G401.6 (cell line): Measurements from ENCODE around the gene CA5A.

ENCODE experiments used
- FAIRE-seq: peaks from 2 replicates; lab custom pipeline; 2012; peaks lifted over from hg19 to GRCh38; lab: Jason Lieb, UNC

CA5A gene

DNA sequence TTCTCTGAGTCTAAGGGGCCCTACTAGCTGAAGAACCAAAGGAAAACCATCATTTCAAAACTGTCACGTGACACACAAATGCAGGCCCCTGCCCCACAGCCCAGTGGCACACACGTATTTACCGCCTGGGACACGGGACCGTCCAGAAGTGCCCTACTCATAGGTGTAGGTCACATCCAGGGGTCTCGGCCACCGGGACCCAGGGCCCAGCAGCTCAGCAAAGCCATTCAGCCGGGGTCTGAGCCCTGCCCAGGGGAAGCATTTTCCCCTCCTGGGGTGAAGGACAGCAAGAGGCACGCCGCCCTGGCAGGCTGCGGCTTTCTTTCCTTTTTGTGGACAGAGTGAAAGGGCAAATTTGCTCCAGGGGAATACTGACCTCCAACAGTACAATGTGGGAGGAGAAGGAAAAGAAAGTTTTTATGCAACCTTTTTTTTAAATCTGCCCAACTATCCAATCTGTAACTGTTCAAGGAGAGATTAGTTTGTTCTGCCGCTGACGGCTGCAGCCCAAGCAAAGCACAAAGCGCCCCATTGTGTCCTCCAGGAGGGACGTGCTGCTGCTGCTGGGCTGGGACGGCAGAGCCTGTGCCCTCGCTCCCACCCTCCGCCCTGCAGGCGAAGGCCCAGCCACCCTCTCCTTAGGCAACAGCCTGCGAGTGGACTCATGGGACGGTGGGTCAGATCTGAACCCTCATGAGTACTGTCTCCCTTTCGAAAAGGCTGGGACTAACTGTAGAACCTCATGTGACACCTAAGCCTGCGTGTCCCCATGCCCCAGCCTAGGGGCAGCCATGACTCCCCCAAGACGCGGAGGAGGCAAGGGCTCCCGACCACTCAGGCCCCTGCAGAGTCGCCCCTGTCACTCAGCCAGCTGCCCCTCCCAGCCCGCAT, 88.3 kb downstream of the CA5A start:
- FAIRE-seq: no peak

DNA sequence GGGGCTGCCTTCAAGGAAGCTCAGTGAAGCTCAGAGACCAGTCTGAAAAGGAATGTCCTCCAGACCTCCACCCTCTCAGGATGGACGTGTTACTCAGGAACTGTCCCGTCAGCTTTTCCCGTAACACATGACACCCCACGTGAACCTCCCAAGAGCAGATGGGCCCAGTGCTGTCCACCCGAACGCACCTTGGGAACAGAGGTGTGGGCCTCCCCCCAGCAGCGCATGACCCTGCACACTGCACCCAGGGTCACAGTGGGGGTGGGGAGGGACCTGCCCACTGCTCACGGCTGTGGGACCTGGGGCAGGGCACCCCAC, 88.9 kb downstream of the CA5A start:
- FAIRE-seq: no peak

DNA sequence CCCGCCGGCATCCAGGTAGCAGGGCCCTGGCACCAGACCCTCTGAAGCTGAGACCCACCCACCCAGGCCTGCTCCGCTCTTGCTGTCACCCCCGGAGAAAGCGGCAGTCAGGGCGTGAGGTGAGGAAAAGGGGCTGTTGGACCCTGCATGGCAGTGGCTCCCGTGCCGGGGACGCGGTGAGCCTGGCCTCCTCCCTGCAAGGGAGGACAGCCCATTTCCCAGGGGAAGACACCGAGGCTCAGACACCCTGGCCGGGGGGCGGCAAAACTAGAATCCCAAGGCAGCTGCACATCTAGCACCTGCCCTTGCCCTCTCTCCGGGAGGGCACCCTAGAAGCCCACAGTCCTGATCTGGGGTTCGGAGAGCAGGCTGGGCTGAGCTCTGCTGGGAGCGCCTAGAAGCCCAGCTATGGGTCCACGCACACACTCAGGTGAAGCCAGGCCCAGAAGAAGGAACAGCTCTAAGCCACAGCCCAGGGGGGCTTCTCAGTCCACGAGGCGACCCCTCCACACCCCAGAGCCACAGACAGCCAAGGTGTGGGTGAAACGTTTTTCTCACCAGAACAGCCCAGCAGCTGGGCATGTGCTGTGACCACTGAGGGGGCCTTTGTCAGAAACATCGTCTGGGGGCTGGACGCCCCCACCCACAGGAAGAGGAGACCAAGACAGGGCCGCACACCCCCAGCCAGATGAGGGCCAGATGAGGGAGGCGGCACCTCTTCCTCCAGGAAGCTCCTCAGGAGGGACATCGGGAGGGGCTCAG, 89.4 kb downstream of the CA5A start:
- FAIRE-seq: no peak

DNA sequence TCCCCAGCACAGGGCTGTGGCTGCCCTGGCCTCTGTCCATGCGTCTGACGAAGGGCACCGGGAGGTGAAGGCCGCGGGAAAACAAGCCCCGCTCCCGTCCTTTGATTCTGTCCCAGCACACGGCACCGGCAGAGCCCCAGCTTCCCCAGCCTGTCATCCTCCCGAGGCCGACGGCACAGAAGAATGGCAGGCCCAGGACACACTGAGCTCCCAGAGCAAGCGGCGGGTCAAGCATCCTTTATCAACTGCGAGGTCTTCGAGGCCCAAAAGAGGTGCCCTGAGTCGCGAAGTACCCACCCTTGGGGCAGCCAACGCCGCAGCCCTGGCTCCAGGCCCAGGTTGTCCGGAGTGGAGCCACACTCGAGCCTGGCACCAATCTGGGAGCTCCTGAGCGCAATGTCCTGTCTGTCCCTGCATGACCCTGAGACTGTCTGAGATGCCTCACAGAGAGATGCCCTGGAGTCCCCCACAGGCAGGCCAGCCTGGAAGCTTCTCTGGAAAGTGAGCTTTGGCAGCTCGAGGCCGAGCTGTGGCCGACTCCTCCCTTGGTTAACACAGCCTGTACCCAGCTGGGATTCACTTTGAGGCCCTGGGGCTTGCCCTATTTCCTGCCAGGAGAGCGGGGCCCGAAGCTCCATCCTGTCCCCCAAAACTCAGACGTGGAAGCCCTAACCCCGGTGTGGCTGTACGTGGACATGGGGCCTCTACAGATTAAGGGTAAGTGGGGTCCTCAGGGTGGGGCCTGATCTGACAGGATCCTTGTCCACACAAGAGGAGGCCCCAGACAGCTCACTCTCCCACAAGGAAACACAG, 90.3 kb downstream of the CA5A start:
- FAIRE-seq: no peak

DNA sequence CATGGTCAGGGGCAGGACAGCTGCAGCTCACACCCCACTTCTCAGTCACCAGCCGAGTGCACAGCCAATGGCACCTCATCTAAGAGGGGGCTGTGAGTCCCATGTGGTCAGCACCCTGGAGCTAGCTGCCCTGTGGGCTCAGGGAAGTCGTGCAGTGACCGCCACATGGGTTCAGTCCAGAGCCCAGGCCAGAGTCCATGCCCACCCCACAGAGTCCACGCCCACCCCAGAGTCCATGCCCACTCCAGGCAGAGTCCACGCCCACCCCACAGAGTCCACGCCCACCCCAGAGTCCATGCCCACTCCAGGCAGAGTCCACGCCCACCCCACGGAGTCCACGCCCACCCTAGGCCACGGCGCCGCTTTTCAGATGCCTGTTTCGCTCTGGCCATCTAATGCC, 91.1 kb downstream of the CA5A start:
- FAIRE-seq: no peak

DNA sequence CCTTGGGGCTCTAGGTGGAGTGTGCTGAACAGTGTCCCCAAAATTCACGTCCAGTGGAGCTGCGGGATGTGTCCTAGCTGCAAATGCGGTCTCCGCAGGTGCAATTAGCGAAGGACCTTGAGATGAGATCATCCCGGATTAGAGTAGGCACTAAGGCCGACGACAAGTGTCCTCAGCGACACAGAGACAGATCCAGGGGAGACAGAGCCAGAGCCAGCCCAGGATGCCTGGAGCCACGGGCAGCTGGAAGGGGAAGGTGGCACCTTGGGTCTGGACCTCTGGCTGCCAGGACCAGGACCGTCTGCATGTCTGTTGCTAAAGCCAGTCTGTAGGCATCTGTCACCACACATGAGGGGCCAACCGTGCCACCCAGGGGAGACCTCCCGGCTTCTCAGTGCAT, 91.5 kb downstream of the CA5A start:
- FAIRE-seq: no peak

DNA sequence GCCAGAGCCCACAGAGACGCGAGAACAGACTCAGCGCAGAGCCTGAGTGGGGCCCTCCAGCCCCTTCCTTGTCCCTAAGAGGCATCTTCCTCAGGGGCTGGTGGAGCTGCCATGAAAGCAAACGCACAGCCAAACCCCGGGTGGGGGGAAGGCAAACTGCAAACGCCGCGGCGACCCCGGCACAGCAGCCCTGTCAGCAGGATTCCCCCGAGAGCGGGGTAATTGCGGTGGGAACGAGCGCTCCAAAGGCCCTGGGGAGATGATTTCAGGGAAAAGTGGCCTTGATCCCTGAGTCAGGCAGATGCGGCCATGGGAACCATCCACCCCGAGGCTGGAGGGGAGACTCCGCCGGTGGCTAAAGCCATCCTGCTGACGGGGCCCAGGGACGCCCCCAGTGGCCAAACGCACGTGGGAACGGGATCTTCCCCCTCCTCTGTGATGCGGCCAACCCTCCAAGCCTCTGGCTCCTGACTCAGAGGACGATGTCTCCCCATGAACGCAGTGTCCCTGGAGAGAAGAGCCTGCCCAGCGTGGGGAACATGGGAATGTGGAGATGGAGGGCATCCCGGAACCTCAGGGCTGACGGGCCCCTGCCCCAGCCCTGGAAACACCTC, 92.1 kb downstream of the CA5A start:
- FAIRE-seq: no peak

DNA sequence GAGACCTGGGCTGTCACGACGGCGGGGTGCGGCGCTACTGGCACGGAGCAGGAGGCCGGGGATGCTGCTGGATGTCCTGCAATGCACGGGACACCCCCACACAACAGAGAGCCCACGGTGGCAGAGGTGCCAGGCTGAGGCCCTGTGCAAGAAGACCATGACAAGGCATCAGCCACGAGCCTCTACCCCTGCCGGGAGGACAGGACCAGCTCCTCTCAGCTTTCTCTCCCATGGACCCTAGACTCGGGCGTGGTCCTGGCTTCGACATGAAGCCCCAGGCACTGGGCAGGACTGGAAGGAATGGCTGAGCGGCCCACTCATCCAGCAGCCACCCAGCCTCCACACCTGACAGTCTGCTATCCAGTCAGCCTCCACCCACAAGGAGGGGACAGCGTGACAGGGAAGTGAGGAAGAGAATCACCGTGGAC, 92.6 kb downstream of the CA5A start:
- FAIRE-seq: no peak

DNA sequence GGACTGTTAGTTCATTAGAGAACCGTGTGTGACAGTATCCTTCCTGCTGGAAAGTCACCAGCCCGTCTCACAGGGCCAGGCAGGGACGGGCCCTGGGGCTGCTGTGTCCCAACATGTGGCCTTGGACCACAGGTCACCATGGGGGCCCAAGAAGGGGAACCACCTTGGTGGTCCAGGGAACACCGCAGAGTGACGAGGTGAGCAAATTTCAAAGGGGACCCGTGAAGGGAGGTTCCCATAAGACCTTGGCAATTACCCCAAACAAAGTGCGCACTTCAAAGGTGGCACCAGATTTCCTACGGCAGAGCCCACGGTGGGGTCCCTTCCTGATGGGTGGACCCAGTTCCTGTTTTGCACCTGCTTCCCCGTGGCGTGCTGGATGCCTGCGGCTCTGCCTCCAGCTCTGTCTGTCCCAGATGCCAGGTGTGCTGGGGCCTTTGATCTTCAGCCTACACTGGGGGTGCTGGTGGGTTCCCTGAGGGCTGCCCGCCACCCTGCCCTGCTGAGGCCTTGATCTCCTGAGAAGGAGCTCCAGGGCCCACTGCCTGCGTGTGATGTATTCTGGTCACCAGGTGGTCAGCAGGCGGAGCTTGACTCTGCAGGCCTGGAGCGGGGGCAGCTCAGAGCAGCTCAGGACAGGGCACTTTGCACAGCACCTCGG, 94.0 kb downstream of the CA5A start:
- no peak for FAIRE-seq

DNA sequence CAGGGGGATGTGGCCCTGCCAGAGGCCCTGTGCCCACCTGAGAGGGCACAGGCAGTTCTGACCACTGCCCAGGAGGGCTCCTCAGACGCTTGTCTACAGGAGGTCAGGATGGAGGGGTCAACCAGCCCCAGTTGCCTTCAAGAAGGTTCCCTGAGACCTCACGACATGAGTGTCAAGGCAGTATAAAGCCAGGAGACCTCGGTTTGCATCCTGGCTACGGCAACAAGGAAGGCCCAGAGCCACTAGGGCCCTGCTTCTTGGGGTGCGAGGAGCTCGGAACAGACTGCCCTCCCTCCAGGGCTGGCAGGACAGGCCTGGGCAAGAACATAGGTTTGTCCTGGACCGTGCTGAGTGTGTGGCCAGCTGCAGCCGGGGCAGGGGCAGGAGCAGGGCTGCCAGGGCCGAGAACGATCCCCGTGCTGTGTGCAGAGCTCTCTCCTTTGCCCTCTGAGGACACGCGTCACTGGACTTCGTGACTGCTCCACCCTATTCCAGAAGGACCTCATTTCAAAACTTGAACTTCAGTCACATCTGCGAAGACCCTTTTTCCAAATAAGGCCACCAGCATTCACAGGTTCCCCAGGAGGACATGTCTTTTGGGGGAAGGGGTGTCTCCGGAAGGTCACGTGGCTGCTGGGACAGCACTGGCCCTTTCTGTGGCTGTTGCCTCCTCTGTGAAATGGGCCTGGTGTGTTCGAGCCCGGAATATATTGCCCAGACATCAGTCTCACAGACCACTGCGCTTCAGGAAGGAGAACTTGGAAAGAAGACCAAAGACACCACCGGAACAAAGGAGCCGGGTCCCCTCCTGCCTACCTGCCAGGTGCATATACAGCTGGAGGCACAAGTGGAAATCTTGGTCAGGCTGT, 94.8 kb downstream of the CA5A start:
- FAIRE-seq: no peak

DNA sequence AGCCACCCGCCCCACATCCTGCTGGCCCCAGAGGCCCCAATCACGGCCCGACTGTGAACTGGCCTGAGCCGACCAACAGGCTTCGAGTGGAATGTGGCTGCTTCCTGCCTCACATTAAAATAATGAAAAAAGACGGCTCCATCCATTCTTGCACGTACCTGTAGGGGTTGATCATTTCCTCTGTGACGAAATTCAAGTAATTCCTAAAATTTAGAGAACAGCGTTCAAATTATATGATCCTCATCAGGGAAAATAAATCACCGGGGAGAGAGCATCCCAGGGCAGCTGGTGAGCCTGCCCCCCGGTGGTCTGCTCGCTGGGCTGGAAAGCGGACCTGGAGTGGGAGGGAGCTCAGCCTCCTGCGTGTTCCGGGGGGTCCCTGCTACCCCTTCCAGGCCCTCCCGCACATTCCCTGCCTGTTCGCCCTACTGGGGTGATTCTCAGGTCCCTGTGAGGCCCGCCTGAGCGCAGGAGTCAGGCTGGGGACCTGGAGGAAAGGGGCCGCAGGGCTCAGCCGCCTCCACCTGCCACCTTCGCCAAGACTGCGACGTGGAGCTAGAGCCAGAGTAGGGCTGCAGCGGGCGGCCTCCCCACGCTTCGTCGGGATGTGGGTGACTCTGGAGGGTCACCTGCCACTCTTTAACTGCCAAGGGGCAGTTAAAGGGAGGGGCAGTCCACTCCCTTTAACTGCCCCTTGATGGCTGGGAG, 95.9 kb downstream of the CA5A start:
- FAIRE-seq: no peak

DNA sequence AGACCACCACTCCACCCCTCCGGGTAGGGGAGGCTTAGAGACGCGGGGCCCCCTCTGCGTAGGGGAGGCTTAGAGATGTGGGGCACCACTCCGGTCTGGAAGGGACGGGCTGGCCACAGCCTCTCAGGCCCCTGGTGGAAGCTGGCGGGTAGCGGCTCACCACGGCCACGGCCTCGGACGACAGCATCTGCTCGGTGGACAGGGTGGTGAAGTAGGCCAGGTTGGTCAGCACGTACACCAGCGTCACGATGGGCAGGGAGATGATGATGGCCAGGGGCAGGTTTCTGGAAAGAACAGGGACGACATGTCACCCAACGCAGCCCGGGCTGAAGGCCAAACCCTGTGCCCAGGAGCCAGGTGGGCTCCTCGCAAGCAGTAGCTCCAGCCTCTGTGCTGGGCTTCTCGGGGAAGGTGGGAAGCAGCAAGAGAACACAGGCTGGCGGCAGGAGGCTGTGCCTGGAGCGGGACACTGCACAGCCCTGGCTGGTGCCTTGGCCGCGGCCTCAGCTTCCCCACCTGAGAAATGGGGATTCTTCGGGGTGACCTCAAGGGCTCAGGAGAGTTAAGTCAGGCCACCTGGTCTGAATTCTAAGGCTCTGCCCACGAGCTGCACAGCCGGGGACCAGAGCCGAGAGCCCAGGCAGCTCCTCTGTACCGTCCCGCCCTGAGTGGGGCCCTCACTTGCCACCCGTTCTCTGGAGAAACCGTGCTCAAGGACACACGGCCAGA, 96.6 kb downstream of the CA5A start:
- no peak for FAIRE-seq

DNA sequence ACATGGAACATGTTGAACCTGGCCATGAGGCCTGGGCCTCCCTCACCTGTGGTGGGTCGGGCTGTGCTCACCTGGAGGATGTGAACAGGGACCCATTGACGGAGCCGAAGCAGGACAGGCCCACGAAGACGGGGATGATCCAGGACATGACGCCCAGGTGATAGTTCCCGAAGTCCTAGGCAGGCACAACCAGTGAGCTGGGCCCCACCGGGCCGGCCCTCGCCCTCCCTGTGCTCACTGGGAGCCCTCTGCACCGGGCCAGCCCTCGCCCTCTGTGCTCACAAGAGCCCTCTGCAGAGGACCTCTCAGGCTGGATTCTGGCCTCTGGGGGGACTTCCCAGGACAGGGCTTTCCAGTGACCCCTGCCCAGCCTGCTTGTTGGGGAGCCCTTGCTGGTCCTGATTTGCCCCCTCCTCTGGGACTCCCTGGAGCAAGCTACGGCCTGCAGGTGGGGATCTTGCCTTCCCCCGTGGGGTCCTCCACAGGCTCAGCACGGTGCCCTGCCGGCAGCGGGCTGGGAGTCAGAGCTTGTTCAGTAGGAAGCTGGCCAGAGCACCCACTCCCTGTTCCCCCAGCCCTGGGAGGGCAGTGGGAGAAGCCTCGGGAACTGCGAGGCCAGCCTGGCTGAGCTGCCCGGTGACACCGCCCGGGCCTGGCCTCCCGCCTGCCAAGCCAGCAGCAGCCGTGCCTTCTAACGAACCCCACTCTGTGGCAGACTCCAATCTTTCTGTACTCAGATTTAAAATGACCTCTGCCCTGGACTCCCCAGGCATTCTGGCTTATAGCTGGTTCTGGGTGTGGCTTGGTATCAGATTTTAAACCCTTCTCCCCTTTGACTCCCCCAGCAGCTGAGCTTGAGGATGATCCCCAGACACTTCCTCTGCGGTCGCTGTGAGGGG, 97.4 kb downstream of the CA5A start:
- no peak for FAIRE-seq
